Limb (tissue), 2 donors: ENCODE measurements around the gene IER3IP1.
"Not testable (repeated sequence)": the region's sequence is repeated elsewhere in the genome, so short reads cannot be mapped to it uniquely, and the experiment has no call there.

Experiments
- DNase-seq, 2 donors: peaks; one replicate each; pipeline ENCODE4 v3.0.0-alpha.2; 2016; ENCODE audit errors: extremely low spot score in 2 of 2

The IER3IP1 gene, protein sequence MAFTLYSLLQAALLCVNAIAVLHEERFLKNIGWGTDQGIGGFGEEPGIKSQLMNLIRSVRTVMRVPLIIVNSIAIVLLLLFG

DNA sequence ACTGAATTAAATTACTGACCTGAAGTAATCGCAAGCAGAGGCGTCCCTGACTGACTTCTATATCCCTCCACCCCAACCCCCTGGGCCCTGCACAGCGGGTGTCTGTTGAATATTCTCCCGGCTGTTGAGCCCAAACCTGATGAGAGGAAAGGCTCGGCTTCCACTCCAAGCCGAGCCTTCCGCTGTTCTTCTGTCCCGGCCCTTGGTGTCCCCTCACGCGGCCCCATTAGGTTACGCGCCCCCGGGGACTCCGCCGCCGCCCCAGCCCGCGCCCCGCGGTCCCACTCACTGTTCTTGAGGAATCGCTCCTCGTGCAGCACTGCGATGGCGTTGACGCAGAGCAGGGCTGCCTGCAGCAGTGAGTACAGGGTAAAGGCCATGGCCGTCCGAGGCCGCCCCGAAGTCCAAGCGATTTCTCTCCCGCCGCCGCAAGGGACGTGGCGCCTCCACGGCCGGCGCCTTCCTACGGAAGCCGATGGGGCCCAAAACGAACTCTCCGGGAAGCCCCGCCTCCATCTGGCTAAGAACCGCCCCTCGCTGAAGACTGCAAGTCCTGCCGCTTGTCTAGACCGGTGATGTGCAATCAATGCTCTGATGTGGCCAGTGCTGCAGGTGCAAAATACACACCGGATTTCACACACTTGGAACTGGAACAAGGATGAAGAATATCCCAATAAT lies at the start of gene IER3IP1:
Gene IER3IP1, minus strand, starts transcription at position 467 of the 678 bp plus-strand sequence. Its CDS starts 87 bp downstream, at position 380.
- DNase-seq: peak; percentile 89 to 93

DNA sequence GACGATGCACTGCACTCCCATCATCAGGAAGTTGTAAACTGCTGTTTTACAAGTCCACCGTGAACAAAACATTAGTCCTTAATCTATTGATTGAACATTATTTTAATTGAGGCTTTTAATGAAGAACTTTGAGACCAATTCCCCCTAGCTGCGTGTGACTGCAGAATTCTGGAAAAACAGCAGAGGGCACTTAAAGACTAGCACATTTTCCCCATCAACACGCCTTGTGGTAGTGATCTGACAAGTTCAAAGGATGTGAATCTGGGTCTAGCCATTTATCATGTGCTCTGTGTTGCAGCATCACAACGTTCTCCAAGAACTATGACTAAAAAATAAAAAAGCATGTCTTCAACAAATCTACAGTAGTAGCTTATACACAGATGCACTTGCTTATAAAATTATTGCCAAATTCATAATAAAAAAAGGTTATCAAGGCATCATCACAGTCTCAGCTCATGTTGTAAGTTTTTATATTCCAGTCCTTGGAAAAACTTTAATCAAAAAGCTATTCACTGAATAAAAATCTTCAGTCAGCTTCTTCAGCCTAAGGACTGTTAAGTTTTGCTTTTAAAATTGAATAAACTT lies 39.5 kb upstream of the IER3IP1 start:
- DNase-seq: peak; percentile 36 to 53

DNA sequence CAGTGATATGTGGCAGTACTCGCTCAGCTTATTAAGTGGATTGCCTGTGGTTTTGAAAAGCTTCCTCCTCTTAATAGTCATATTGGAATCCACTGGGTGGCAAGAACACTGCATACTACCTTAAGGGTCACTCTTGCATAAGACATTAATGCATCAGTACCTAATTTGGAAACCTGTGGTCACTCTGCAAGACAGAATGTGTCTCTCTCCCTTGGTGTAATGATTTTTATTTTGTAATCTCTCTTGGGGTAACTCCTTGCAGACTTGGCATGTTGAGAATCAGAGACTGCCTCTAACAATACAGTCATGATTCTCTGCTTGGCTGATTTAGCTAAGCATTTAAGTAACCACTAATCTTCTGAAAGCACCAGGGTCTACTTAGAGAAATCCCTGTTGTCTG lies 33.0 kb upstream of the IER3IP1 start:
- no peak for DNase-seq

DNA sequence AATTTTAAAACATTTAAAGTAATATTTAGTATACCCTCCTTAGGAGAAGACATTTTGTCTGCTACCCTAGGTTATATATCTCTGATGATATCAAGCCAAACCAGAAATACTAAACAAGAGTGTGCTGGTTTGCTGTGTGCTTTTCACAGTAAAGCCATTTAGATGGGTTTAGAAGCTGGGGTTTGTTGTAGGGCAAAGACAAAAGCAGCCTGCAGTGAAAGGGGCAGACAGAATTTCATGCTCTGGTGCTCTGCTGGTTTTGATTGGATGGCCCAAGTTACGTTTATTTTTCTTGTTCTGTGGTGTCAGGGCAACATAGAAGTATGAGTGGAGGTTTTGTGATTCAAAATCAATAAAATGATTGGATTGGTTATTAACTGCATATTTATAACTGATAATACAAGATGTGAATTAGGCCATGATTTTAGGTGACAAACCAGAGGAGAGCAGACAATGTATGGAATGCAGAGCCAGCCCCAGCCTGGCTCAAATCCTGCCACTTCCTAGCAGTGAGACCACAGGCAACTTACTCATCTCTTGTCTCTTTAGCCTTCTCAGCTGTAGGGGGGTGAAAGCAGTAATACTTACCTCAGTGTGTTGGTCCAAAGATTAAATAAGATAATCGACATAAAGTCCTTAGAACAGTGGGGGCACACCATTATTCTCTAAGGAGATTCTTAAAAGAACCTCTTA lies 30.9 kb upstream of the IER3IP1 start:
- no peak for DNase-seq

DNA sequence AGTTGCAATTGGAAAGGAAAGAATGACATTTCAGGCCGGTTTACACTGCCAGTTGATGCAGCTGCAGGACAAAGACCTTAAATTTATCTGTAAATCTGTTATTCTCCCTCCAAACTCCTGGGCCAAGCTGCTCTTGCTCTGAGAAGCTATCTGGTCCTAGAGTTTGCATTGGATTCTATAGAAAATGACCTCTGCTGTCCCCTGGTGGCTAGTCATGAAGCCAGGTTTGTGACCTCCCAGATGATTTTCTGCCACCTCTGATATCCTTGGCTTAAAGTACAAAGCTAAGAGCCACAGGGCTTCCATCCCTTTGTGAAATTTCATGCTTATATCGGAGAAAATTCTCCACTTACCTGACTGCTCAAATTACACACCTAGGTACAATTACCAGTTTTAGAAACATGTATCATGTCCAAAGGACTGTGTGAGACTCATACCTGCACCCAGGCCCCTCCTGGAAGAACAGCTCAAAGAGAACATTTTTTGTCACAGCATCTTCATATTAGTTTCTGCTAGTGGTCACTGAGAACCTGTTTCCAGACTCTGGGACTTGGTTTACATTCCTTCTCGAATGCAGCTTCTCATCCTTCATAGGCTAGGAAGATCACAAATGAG lies 28.9 kb upstream of the IER3IP1 start:
- no peak for DNase-seq

DNA sequence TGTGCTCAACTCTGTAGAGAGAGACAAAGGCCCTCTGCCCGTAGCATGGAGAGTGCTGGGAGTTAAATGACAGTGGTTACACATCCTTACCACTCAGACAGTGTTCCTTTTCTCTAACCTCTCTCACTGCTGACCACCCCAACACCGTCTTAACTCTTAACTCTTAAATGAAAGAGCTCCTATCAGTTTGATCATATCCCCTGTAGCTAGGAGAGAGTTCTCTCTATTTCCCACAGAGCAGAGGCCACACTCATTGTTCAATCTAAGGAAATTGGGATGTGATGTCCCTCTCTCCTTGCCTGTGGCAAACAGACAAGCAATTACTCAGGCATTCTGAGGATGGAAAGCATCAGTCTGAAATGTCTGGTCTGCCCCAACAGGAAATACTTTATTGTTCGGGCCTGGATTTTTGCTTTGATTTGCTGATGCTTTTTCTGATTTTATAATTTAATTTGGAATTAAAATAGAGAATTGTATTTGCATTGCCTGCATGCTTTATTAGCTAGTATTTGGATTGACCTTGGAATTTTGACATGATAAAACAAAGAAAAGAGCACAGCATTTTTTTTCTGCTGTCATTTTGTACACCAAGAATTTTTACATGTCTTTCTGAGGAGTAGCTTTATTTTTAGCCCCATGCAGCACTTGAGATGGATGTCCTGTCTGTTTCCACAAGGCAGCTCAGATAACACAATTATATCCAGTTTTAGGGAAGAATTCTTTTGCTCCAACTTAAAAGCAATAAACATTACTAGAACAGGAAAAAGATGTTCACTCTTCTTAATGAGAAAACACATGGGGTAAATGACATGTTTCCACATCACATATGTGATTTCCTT lies 27.7 kb upstream of the IER3IP1 start:
- DNase-seq: no peak

DNA sequence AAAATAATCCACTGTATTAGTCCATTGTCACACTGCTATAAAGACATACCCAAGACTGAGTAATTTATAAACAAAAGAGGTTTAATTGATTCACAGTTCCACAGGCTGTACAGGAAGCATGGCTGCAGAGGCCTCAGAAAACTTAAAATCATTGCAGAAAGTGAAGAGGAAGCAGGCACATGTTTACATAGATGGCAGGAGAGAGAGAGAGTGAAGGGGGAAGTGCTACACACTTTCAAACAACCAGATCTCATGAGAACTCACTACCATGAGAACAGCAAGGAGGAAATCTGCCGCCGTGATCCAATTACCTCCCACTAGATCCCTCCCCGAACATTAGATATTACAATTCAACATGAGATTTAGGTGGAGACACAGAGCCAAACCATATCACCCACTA lies 19.8 kb upstream of the IER3IP1 start:
- DNase-seq: not testable (repeated sequence)

DNA sequence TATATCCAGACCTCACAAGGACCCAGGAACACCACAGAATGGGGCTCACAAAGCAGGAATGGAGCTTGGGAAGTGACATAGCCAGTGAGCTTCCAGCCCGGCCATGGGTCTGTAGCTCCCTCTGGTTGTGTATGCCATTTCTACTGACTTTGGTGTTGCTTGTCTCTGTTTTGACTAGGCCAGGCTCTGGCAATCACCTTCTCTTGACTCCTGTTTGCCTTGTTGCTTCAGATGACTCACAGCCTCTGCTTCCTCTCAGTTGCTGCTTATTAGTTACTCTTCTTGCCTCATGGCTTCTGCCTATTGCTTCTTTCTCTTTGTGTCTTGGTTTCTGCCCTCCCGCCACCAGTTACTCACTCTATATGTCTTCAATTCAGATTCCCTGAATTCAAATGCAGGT lies 15.8 kb upstream of the IER3IP1 start:
- no peak for DNase-seq

DNA sequence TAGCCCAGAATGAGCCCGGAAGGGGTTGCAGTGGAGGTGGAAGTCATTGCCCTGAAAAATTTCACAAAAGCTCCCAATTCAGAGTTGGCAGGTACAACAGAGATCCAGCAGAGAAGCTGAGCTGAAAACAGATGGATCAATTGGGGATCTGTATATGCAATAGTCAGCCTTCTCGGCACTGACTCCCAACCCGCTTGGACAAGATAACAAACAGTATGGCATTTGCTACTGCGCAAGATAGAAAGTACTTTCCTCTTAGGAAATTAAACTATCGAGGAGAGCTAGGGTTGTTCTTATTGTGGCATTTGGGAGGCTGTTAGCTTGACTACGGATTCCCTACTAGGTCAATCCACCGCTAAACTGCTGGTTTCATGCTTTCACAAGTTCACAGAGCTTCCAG lies 11.6 kb upstream of the IER3IP1 start:
- DNase-seq: no peak

DNA sequence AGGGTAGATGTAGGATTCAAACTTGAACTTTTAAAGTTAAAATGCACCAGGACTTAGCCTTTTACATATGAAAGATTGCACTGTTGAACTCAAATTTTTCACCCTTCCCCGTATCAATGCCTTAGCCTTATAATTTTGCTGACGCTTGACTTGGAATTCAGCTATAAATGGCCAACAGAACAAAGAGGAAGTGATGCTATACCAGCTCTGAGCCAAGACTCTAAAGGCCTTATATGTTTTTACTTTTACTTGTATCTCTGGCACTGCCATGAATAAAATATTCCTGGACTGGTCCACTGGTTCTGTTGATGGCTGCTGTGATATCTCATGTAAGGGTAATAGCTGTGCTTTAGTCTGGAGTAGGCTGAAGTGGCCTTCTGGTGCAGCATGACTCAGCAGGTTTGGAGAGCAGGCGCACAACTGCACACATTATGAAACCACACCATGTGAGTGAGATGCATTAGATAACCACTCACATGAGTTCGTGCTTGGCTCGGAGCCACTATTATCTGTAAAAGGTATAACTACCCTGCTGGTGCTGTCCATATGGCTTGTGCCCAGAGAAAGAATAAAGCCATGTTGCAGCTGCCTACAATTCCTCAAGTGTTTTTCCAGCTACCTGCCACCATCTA lies 8.4 kb upstream of the IER3IP1 start:
- no peak for DNase-seq

DNA sequence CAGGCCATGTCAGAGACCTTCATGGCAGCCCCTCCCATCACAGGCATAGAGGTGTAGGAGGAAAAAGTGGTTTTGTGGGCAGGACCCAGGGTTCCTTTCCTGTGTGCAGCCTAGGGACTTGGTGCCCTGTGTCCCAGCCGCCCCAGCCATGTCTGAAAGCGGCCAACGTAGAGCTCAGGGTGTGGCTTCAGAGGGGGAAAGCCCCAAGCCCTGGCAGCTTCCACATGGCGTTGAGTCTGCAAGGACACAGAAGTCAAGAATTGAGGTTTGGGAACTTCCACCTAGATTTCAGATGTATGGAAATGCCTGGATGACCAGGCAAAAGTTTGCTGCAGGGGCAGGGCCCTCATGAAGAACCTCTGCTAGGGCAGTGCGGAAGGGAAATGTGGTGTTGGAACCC lies 6.0 kb upstream of the IER3IP1 start:
- not testable (repeated sequence) for DNase-seq

DNA sequence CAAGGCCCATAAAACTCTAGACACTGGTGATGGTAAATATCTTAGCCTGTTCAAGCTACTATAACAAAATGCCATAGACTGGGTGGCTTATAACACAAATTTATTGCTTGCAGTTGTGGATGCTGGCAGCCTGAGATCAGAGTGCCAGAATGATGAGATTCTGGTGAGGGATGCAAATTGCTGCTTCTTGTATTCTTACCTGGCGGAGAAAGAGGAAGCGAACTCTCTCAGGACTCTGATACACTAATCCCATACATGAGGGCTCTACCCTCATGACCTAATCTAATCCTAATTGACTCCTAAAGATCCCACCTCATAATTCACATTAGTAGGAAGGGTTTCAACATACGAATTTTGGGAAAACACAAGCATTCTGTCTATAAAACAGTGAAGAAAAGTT lies 4.6 kb upstream of the IER3IP1 start:
- DNase-seq: no peak

DNA sequence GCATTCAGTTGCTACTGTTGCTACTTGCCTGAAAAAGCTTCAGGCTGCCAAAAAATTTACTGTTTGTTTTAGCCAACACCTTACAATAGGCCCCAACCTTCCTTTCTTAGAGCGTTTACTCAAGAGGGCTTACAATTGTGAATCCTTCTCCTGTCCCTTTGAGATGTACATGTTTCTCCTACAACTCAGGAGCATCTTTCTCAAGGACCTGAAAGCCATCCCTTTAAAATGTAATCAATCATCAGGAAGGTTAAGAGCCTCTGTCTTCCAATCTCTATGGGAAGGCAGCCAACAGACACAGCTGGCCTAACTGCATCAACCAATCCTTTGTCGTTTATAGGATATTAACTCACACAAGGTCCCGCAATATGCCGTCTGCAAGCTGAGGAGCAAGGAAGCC lies 3.4 kb upstream of the IER3IP1 start:
- peak in 1 of 2 donors; percentile 7 for DNase-seq

DNA sequence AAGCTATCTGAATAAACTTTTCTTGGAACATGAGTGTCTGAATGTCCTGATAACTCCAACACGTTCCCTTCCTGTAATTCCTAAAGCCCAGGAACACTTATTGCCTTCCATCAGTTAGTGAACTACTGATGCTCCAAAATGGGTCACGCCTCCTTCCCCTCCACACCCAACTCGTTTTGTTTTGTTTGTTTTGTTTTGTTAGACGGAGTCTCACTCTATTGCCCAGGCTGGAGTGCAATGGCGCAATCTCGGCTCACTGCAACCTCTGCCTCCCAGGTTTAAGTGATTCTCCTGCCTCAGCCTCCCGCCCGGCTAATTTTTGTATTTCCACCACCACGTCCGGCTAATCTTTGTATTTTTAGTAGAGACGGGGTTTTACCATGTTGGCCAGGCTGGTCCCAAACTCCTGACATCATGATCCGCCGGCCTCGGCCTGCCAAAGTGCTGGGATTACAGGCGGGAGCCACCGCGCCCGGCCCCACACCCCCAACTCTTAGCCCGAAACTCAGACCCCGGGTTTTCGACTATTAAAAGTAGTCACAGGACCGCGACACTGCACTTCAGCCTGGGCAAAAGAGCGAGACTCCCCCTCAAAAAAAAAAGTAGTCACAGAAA lies 774 bp downstream of the IER3IP1 start:
- DNase-seq: no peak

DNA sequence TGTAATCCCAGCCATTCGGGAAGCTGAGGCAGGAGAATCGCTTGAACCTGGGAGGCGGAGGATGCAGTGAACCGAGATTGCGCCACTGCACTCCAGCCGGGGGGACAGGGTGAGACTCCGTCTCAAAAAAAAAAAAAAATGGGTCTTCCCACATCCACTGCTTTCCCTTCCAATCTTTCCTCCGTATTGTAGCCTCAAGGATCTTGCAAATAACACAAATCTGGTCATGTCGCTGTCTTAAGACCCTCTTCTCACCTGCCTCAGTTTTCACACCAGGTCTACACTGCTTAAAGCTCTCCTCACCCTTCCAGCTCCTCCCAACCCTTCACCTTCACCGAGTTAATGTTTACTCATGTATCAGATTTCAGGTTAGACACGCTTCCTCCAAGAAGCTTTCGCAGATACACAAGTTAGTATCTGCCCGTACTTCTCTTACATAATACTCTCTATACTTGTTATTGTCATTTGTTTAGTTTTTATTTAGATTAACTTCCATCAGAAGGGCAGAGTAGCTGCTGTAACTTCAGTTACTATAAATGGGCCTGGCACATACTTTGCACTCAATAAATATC lies 1.5 kb downstream of the IER3IP1 start:
- DNase-seq: no peak

DNA sequence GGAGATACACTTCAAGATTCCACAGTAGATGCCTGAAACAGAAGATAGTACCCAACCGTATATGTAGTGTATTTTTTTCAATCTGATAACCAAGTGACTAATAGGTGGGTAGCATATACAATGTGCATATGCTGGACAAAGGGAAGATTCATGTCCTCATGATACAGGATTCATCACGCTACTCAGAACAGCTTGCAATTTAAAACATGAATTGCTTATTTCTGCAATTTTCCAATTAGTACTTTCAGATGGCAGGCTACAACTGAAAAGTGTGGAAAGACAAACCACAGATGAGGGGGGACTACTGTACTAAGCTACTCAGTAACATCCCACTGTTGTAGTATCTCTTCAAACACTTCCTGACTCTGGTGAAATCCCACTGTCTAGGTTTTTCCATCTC lies 3.7 kb downstream of the IER3IP1 start:
- no peak for DNase-seq

DNA sequence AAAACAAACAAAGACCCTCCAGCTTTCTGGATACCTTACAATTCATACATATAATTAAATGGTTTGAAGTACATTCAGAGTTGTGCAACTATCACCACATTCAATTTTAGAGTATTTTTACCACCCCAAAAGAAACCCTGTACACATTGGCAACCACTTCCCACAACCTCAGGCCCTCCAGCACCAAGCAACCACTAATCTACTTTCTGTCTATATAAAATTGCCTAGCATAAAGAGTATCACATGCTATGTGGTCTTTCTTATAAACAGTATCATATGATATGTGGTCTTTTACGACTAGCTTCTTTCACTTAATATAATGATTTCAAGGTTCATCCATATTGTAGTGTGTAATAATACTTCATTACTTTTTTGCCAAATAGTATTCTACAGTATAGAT lies 7.3 kb downstream of the IER3IP1 start:
- no peak for DNase-seq

DNA sequence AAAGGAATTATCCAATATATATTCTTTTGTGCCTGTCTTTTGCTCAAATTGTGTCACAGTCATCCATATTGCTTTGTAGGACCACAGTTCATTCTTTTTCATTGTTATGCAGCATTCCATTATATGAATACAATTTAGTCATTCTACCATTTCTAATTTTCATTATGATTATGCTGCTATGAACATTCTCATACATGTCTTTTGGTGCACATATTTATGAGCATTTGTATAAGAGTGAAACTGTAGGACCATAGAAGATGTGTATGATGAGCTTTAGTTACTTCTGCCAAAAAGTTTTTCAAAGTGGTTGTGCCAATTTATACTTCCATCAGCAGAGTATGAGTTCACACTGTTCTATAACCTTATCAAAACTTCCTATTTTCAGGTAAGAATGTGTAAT lies 7.7 kb downstream of the IER3IP1 start:
- no peak for DNase-seq

DNA sequence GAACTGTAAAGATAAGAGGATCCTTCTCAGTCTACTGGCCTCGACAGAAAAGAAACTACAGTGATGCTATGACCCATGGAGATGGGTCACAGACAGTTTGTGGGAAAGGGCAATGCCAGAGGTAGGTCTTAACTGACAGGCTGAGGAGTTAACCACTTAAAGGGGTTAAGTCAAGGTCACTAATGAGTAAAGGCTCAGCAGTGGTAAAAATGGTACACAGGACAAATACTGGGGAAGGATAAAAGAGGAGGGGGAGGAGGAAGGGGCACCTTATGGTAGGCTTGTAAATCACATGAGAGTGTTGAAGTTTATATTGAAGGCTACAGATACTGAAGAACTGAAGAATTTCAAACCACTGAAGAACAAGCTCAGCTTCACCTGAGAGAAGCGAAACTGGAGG lies 9.9 kb downstream of the IER3IP1 start:
- DNase-seq: no peak

DNA sequence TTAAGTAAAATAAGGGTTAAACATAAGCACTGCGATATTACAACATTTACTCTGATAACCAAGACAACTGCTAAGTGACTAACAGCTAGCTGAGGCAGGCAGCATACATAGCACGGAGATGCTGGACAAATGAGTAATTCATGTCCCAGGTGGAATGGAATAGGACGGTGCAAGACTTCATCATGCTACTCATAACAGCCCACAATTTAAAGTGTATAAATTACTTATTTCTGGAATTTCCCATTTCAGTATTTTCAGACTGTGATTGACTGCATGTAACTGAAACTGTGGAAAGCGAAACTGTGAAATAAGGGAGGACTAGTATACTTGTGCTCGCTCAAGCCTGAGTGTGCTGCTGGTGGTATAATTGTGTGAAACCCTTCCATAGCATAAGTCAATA lies 12.9 kb downstream of the IER3IP1 start:
- no peak for DNase-seq
